NCI-H1417 (cell line): ENCODE measurements around the gene METTL8.

ENCODE experiments used
- DNase-seq, 3 experiments: peaks; one replicate each; lab custom pipeline; 2025; lab: John Stamatoyannopoulos, UW

Gene METTL8, protein sequence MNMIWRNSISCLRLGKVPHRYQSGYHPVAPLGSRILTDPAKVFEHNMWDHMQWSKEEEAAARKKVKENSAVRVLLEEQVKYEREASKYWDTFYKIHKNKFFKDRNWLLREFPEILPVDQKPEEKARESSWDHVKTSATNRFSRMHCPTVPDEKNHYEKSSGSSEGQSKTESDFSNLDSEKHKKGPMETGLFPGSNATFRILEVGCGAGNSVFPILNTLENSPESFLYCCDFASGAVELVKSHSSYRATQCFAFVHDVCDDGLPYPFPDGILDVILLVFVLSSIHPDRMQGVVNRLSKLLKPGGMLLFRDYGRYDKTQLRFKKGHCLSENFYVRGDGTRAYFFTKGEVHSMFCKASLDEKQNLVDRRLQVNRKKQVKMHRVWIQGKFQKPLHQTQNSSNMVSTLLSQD

DNA sequence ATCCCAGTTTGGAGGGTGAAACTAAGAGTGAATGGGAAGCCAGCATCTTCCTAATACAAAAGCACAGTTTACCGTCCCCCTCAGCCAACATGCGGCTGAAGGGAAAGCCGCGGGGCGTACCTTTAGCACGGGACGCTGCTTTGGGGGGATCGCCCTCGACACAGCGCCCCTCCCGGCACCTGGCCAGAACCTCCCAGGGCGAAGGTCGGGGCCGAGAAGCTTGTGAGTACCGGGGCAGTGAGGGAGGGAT lies at the start of gene METTL8:
Gene METTL8 (minus strand): TSS at position 228 of the 250 bp plus-strand sequence. CDS start 41,805 bp downstream, outside the sequence.
- DNase-seq = no peak

DNA sequence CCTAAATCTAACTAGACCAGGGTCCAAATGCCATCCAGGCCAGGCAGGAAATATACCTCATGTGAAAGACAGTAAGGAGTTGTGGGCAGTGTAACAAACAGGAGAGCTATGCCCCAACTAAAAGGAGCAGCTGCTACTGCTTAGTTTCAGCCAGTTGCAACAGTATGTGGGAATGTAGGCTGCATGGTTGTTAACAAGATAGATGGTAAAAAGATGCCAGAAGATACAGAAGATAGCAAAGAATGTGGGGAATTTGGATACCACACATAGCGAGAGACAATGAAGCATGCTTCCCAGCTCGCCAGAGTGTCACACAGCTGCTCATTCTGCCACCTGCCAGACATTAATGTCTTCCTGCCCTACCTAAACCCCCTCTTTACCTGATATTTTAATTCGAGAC lies 49.1 kb upstream of the METTL8 start:
- DNase-seq = no peak

DNA sequence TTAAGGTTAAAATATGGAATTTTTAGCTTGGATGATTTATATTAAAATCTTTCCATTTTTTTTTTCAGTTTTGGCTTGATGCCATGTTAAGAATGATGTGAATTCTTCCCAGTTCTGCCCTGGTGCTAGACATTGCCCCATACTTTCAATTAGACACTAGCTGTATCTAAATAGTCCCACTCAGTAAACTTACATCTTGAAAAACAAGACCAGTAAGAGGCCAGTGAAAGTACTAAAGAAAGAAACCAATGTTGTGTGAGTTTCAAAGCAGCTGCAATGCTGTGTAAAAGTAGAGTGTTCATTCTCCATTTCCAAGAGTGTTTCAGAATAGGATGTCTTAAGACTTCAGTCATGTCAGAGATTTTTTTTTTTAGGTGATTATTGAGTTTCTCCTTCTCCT lies 48.5 kb upstream of the METTL8 start:
- no peak for DNase-seq

DNA sequence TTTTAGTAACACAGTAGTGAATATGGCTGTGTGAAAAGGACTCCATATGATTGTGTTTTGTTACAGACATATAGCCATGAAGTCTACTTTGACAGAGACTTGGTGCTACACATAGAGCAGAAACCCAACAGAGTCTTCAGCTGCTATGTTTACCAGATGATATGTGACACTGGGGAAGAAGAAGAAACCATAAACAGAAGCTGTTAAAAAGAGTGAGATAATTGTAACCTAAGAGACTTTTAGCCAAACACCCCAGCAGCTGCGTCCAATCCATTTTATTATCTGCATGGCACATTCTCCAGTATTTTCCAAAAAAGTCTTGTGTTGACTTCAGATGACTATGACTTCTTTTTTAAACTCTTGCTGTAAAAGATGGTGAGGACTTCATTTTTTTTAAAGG lies 47.1 kb upstream of the METTL8 start:
- DNase-seq = no peak

DNA sequence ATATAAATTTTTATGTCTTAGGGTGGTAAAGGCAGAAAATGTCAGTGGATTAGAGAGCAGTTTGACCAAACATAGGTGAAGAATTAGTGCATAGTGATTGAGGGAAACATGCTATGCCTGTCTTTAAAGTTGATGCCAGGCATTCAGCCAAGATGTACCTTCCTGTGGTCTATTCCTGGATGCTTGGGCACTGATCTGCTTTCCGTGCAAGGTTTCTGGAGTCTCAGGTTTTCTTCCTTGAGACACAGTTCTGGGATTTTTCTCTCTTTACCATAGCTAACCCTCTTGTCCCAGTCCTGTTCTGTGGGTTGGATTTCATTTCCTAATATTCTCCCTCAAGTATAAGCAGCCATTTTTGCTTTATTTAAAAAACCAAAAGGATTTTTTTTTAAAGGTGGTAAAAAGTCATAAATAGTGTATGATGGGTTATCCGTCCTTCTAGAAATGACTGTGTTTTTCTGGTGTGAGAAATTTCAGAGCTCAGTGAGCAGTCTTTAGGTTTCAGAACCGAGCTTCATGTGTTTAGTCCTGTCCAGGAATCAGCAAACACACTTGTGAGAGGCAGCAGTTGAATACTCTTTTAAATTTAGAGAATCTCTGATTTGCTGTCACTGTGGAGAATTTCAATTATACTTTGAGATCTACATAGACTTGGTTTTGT lies 45.5 kb upstream of the METTL8 start:
- no peak for DNase-seq

DNA sequence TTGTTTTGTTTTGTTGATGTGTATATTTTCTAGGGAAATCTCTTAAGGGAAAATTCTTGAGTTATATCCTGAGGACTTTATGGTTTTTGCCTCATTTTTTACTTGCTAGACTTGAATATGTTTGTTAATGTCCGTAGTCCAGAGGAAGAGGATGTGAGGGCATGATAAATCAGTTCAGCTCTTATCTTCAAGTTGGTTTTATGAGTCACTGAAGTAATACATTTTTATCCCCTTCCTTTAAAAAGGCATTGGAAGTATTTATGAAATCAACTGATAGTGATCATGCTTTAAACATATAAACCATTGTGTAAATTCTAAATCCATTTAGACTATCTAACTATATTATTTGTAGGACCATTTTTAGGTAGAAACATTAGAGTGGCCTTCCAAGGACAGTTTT lies 44.6 kb upstream of the METTL8 start:
- no peak for DNase-seq

DNA sequence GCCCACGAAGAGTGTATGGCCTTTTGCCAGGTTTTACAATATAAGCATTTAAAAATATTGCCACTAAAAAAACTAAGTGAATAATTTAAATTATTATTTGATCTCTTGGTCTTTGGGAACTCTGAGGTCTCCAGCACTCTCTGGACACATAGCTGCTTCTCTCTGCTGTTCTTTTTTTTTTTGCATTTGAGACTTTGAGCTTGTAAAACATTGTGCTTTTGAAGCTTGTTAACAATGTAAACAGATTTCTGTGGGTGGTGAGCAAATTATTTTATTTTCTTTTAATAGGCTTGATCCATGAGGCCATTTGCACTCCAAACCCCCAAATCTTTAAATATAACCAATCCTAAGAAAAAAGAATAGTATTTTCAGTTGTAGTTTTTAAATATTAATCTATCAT lies 42.2 kb upstream of the METTL8 start:
- DNase-seq = no peak

DNA sequence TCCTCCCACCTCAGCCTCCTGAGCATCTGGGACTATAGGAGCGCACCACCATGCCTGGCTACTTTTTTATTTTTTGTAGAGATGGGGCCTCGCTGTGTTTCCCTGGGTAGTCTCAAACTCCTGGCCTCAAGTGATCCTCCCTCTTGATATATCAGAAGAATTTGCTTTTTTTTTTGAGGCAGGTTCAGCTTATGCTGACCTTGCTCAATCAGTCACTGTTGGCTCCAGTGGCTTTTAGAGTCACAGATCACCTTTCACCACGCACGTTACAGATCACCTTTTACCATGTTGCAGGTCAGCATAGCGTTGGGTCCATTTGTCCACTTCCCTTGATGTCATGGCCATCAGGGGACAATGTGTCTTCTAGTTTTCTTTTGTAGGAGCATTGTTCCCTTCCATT lies 36.3 kb upstream of the METTL8 start:
- DNase-seq = no peak

DNA sequence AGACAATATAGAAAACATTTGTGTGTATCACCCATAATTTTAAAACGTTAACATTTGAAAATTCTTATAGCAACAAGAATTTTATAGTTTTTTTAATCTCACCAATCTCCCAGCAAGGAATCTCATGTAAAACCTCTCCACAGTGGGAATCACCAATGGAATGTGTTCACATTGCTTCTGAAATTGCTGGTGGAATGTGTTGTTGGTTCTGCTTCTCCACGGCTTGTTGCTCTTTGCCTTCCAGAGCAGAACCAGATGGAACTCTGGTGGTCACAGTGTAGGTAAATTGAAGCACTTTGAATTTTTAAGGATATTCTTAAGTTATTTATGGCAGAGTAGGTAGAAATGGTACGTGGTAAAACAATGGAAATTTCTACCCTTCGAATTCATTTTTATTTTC lies 35.4 kb upstream of the METTL8 start:
- DNase-seq = no peak

DNA sequence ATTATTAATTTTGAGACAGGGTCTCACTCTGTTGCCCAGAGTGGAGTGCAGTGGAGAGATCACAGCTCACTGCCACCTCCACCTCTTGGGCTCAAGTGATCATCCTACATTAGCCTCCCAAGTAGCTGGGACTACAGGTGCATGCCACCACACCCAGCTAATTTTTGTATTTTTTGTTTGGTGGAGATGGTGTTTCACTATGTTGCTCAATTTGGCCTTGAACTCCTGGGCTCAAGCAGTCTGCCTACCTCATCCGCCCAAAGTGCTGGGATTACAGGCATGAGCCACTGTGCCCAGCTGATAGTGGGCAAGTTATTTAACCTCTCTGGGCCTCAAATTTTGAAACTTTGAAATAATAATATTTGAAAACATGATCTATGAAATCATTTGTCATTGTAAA lies 26.7 kb upstream of the METTL8 start:
- DNase-seq = no peak

DNA sequence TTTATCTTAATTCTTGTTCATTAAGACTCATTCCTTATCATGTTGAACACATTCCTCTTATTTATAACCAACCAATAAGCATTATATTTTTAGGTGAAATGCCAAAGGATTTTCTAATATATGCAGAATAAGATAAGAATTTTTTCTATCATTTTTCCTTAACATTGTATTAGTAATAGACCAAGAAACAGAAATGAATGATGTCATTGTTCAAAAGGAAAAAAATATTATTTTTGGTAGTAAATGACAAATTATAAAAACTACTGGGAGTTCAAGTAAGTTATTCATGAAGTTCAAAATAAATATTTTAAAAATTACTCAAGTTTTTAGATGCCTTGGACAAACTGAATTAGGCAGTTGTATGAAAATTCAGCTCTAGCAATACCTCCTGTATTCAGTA lies 25.7 kb upstream of the METTL8 start:
- DNase-seq = no peak

DNA sequence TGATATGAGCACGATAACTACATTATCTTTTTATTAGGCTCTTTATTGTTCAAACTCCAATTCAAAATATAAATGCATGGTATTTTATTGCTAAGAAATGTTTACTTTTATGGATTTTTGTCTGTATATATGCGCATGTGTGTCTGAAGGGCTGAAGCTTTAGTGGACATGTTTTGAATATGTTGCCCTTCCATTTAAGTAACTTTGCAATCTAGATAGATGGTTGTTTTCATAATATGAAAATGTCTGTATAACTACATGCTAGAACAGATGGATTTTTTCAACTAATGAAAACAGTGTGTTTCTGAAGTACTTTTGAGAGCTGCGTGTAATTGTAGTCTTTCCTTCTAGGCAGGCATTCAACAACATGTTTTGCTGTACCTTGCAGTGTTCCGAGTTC lies 19.0 kb upstream of the METTL8 start:
- DNase-seq = no peak

DNA sequence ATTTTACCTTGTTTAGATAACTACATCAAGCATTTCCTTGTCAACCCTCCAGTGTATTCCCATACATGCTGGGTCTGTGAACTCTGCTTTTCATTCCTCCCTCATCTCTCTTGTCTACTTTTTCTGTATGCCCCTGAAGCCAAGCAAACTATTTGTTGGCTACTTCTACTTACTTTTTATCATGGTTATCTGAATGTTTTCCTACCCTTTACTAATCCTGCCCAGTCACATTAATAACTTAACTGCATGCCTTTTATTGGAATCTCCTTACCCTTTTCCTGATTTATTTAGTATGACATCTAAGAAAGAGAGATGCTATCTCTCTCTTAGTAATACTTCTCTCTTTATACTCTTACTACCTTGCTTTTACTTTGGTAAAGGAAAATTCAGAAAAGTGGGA lies 17.3 kb upstream of the METTL8 start:
- no peak for DNase-seq

DNA sequence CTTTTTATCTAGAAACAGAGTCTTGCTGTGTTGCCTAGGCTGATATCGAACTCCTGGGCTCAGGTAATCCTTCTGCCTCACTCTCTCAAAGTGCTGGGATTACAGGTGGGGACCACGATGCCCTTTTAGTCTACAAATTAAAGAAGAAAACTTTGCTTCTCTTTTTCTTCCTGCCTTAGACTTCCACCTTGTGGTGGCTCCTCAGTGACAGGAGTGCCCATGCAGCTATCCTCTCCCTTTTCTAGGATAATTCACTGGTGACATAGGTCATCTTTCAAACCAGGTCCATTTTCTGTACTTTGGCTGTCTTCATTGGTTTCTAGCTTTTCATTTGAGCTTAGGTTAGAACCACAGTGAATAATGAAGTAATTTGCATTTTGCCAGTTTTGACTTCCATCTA lies 13.9 kb upstream of the METTL8 start:
- DNase-seq = no peak

DNA sequence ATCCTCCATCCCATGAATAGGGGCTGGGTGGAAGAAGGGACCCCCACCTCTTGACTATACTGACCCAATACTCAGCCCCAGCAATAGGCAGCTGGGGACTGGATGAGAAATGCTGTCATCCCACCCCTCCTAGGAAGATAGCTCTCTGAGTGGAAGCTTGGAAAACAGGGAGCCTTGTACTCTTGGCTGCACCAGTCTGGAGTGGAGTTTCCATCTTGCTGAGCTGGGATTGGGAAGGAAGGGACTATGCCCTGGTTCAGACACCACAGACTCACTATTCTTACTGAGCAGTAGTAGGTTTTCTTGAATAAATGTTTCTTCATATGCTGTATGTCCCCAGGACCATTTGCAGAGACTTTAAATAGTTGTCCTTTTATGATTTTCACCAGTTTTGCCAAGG lies 7.7 kb upstream of the METTL8 start:
- DNase-seq = no peak

DNA sequence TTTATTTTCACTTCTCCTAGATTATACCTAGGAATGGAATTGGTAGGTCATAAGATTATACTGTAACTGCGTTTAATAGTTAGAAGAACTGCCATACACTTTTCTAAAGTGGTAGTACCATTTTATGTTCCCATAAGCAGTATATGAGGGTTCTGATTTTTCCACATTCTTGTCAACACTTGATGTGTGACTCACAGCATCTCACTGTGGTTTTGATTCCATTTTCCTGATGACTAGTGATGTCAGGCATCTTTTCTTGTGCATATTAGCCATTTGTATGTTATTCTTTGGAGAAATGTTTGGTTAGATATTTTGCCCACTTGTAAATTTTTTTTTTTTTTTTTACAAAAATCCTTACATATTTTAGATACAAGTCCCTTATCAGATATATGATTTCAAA lies 2.5 kb upstream of the METTL8 start:
- no peak for DNase-seq

DNA sequence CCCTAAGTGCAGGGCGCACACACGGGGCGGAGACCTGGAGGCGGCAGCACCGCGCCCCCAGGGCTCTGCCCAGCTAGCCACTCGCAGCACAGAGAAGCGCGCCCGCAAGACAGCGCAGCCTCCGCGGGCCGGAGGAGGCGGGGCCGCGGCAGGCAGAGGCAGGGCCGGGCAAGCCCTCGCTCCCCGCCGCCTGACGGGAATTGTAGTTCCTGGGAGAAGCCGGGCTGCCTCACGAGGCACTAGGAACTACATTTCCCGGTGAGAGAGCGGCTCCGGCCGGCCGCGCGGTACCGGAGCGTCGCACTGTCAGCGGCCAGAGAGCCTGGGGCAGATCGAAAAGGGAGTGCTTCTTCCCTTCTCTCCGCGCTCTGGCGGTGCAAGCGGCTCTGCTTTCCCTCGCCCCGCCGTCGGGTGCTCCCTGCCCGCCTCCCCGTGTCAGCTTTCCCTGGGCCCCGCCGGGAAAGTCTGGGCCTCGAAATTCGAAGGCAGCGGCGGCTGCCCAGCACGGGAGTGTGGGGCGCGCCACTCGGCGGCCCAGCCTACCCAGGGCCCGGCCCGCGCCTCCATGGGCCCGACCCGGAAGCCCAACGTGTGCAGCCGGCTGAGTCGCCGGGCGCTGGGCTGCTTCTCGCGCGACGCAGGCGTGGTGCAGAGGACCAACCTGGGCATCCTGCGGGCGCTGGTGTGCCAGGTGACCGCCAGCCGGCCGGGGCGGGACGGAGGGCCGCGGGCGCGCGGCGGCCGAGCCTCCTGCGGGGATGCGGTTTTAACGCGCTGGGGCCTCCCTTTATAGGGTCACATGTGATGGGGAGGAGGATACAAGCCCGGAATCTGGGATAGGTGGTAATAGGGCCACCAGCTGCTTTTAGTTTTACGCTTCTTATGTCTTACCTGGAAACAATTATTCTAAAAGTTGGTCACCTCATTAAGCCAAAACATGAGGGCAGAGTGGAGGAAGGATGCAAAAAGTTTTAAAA lies 511 bp upstream of the METTL8 start, which contains the start of gene DCAF17:
Gene DCAF17 (plus strand): TSS at position 214 of the 977 bp plus-strand sequence. CDS start 352 bp downstream, at position 566.
- DNase-seq = peak; percentile 76 to 88 (median 87)

DNA sequence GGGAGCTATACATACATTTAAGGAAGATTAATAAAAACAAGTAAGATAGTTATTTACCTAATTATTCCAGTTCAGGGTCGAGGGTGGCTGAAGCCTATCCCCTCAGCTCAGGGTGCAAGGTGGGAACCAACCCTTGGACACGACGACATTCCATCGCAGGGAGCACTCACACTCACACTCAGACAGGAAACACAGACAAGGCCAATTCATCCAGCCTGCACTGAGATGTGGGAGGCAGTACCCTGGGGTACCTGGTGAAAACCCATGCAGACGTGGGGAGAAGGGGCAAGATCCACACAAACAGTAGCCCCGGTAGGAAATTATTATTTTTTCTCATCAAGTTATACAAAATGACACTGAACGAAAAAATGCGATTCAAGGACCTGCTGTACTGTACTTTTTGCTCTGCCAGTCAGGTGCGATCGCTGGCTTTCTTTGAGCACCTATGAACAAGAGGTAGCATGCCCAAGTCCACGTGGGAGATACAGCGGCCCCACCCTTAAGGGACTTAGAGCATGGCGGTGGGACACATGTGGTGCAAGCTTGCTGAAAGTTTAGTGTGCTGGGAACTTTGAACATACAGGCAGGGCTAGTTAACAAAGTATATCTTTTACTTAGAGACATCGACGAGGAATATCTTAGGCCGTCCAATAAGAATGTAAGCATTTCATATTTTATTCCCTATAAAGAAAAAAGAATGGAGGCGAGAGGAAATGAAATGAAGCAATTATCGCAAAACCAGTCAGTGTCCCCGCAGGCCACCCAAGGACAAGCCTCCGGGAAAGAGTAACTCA lies 624 bp downstream of the METTL8 start:
- DNase-seq = peak; percentile 16 to 56 (median 23)

DNA sequence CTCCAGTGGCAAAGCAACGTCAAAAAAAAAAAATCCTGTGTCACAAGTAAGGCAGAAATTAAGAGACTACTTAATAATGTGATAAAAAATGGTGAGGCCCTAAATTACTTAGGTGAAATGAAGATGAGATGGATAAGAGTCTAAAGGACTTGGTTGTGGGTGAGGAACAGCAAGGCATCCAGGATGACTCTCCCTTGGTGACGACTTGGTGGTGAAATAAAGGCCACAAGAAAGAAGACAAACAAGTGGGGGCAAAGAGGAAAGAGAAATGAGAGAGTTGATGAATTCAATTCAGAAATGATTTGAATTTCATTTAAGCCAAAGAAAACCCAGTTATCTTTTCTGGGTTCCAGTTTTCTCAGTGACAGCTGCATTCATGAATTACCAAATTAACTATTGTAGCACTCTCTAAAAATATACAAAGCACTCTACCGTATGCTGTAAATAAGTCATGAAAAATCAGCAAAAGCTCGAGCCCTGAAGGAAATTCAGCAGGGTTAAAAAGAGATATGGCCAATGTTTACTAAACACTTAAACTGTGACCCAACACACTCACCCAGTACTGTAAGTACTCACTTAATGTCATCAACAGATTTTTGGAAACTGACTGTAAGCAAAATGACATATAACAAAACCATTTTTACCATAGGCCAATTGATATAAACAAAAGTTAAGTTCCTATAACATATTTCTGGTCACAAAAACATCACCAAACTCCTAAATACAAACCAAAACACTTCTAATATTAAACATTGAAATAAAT lies 1.4 kb downstream of the METTL8 start:
- no peak for DNase-seq

DNA sequence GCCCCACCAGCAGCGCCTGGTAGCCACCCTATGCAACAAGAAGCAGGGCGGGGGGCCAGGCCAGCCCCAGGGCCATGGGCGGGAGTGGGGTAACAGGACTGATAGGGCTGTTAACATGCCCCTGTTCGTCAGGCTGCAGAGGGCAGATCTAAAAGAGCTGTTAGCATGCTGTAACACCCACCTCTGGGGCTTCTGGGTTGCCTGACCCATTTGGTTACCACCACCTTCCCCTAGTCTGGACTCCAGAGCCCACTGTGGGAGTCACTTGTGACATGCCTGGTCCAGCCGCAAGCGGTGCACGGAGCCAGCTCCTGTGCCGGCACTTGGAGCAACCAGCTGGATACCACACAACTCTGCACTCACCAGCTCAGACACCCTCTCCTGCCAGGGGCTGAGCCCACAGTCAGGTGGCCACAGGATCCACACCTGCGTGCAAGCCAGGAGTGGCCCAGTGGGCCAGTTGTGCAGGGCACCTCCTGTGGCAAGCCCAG lies 2.1 kb downstream of the METTL8 start:
- no peak for DNase-seq
